Gastroesophageal sphincter (tissue), 3 donors: ENCODE measurements around the gene PATJ.

Source experiments
- EP300 ChIP-seq: sonication (generic); formaldehyde crosslinking; IDR thresholded peaks from one replicate; pipeline ENCODE4 v1.6.1; 2017; ENCODE audit warnings: antibody characterized with exemption, mild to moderate bottlenecking
- POLR2A ChIP-seq, 2 donors: fragments of 450-650 bp; IDR thresholded peaks; one replicate each; pipeline ENCODE4 v1.6.1; 2017; ENCODE audit warnings: antibody characterized with exemption in 2 of 2, mild to moderate bottlenecking in 2 of 2, moderate library complexity in 1 of 2
- POLR2AphosphoS5 ChIP-seq: sonication (generic); formaldehyde crosslinking; IDR thresholded peaks from one replicate; pipeline ENCODE4 v1.6.1; 2017; ENCODE audit warnings: antibody characterized with exemption
- TF ChIP-seq, protein P1 (sequence below), 4 experiments: fragments of 200-600 bp in 2 of 4; fragments of 450-650 bp in 2 of 4; sonication (generic) in 1 of 4; IDR thresholded peaks; one replicate each; pipeline ENCODE4 v1.5.1; 2017 to 2019; ENCODE audit warnings: antibody characterized with exemption in 4 of 4, mild to moderate bottlenecking in 2 of 4, moderate library complexity in 2 of 4

DNA sequence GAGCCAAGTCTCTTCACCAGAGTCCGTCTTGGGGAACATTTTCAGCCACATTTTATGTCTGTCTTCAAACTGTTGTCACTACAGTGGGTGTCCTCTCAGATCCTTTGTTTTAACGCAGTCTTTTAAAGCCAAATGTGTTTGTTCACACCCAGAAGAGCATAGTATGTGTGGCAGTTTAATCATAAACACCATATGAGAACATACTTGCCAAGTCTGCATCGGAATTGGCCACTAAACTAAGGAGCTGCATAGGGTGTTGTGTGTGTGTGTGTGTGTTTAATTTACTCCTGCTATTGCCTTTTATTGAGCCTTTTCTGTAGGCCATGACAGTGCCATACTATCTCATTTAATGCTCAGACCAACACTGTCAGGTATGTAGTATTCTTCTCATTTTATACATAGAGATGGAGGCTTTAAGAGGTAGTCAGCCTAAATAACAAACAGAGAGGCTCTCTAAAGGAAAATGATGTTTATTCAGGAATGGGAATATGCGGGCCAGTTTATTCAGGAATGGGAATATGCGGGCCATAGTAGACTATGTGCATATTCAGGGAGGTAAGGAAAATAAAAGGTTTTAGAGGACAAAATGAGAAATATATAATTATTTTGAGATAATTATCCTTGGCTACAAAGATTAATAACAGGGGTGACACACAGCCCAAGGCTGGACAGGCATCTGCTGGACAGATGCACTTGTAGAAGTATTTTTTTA lies 384.5 kb downstream of the PATJ start:
- TF ChIP-seq, protein P1, sequence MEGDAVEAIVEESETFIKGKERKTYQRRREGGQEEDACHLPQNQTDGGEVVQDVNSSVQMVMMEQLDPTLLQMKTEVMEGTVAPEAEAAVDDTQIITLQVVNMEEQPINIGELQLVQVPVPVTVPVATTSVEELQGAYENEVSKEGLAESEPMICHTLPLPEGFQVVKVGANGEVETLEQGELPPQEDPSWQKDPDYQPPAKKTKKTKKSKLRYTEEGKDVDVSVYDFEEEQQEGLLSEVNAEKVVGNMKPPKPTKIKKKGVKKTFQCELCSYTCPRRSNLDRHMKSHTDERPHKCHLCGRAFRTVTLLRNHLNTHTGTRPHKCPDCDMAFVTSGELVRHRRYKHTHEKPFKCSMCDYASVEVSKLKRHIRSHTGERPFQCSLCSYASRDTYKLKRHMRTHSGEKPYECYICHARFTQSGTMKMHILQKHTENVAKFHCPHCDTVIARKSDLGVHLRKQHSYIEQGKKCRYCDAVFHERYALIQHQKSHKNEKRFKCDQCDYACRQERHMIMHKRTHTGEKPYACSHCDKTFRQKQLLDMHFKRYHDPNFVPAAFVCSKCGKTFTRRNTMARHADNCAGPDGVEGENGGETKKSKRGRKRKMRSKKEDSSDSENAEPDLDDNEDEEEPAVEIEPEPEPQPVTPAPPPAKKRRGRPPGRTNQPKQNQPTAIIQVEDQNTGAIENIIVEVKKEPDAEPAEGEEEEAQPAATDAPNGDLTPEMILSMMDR (IDR thresholded peaks at IDR 0.05) = no peak
- TF ChIP-seq POLR2A (IDR thresholded peaks at IDR 0.05) (no peak), POLR2AphosphoS5 (no peak), EP300 (no peak)
